NCI-H2029 (cell line): ENCODE results near the gene PHACTR3.
"Not testable (repeated sequence)": the region's sequence is repeated elsewhere in the genome, so short reads cannot be mapped to it uniquely, and the experiment has no call there.

Source experiments
- DNase-seq: peaks from one replicate; lab custom pipeline; 2025; lab: John Stamatoyannopoulos, UW

Gene PHACTR3

DNA sequence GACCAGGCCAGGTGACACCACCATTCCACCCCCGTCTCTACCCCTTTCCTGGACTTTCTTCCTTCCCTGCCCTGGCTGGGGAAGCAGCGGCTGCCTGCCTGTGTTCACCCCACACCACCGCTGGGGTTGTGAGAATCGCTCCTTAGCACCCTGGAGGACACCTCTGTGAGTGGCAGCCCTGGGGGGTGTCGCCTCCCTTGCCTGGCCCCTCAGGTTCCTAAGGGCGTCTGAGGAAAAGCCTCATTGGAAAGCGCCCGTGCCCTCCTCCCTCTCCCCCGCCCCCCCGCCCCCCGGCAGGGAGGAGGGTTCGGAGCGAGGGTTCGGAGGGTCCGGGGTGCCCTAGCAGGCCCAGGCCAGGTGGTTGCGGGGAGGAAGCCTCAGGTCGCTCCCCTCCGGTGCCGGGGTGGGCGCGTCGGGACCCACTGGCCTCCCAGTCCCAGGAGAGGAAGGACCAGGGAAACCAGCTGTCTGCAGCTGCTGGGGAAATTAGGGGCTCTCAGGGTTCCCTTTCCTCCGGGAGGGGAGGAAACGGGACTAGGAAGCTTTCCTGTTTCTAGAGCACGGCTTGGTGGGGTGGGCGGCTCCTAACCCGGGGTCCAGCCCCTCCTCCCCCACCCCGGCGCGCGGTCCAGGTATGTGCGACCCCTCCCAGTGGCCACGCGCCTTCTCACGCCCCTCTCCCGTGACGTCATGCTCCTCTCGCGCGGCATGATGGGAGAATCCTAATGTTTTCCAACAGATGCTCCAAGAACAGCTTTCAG is at the start of gene PHACTR3:
Gene PHACTR3, plus strand, starts transcription at position 760 of the 761 bp plus-strand sequence. CDS start 475 bp downstream, outside the sequence.
- no peak for DNase-seq

DNA sequence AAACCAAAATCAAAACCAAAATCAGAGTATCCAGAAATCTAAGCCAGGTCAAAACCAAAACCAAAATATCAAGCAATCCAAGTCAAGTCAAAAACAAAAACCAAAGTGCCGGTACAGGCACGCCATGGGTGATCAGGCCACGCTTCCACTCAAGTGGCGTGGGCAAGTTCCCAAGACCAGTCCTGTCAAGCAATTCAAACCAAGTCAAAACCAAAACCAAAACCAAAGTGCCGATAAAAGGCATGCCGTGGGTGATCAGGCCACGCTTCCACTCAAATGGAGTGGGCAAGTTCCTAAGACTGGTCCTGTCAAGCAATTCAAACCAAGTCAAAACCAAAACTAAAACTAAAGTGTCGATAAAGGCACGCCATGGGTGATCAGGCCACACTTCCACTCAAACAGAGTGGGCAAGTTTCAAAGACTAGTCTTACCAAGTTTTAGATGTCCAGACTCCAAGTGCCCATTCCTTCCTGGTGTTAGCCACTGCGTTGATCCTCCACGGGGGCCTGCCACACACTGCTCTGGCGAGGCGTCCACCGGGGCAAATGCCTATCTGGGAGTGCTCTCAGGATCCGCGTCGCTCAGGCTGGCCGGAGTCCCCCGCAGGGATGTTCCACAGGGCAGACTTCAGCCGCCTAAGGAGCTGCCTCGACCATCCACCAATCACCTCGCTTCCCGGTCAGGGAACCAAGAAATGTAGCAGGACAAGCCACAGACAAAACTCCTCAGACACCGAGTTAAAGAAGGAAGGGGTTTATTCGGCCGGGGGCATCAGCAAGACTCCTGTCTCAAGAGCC is 46.4 kb upstream of the PHACTR3 start:
- not testable (repeated sequence) for DNase-seq

DNA sequence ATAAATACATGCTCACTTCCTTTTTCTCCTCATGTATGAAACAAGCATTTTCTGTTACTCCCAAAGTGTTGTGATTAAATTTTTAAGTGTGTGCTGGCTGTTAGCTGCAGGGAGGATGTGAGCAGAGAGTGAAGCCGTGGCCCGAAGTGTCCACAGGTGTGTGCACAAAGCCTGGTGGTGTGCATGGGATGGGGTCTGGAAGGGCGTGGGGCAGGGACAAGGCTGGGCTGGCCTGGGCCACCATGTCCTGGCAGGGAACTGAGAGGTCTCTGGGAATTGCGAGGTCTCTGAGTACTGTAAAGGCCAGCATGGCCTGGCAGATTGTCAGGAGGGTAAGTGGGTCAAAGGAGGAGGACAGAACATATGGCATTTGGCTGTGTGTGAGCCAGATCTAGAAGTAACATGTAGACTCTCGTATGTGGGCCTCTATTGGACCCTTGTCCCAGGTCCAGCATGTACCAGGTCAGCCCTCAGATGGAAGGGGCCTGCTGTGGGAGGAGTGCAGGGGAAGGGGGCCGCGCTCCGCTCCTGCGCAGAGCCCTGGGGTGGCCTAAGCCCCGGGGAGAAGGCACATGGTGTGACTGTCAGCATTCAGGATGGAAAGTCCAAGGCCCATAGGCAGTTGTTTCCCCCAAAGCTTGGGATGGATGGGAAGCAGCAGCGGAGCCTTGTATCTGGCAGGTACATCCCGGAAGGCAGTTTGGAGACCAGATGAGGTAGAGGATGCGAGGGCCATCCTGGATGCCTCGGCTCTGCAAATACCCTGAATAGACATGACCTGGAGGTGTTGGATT is 45.1 kb upstream of the PHACTR3 start:
- no peak for DNase-seq

DNA sequence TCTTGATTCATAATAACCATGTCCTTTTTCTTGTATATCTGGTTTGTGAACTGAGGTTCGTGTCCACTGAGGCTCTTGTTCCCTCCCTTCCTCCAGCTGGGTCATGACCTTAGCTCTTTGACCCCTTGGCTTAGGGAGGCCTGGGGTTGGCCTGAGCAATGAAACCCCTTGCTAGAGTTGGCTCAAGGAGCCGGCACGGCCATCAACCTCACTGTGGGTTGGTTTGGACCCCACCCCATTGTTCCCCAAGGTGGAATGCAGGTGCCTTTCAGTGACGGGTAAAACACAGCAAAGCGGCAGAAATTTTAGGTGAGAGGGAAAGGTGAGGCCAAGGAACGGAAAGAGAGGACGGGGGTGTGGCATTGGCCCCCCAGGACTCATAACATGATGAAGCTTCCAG is 44.5 kb upstream of the PHACTR3 start:
- DNase-seq, result no peak

DNA sequence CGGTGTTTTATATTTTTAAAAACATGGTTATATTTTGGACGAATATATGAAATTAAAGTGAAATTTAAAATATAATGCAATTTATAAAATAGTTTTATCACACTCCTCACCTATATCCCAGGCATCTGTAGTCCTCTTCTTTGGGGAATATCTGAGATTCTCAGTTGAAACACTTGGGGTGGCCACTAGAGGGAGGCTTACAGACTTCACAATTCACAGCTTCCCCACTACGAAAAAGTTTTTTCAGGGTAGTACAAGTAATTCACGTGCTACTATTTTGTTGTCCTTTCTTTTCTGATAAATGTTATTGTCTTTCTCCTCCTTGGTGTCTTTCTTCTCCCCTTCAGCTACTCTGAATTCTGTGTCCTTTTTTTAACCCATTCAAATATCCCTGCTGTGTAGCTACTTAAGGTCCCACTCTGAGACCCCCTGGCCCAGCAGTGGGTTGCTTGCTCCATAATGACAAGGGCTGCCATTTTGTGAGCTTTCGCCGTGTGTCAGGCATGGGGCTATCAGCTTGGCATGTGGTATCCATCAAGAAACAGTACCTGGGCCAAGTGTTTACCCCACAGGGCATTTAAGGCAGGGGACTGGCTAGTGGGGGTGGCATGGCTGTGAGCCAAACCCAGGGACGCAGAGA is 43.6 kb upstream of the PHACTR3 start:
- no peak for DNase-seq

DNA sequence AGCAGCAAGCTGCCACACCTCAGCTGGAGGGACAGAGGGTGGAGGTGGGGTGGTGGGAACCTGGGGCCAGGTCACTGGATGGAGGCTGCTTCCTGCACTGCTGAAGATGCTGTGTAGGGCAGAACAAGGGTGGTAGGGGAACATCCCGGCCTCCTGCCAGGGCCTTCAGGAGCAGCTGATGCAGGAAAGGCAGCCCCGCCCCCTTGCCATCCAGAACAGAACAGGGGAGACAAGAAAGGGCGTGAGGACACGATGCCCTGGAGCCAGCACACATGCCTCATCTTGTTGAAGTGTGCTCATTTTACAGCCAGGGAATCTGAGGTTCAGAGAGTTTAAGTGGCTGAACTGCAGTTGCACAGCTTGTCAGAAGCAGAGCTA is 43.1 kb upstream of the PHACTR3 start:
- DNase-seq, result no peak

DNA sequence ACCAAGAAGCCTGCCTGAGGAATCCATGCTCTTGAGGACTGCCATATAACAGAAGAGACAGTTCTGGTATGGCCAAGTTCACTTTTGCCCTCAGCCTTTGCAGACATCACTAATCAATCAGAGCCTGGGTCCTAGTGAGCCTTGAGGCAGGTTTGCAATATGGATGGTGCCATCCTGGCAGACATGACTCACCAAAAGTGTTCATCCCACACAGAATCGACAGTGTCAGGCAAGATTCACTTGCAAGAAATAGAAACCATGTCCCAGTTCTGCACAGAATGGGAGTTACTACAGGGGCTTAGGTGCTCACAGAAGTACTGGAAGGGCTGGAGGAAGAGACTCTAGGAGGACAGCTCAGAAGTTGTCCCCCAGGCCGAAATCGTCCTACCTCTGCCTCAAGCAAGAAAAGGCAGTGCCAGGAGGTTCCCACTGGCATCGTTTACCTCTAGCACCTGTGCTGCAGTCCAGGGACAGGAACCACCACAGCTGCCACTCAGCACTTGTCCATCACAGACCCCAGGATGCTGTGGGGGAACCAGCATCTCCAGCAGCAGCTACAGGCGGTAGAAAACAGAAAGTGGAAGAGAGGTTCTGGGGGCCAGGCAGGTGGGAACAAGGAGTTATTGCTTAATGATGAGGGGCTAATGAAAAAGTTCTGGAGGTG is 42.6 kb upstream of the PHACTR3 start:
- DNase-seq, result no peak

DNA sequence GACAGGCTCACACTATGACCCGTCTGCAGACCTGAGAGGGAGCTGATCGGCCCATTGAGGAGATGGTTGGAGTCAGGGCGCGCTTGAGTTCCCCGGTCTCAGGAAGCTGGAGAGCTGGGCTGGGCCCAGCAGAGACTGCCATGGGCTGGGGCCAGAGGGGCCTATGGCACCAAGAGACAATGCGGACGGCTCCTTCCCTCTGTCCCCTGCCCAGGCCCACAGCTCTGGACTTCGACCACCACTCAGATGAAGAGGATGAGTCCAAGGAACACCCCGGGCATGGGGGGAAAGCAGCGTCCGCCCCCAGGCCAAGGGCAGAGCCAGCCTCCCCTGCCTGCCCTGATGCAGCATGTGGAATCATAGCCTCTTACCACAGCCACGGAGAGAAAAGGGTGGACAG is 40.2 kb upstream of the PHACTR3 start:
- no peak for DNase-seq

DNA sequence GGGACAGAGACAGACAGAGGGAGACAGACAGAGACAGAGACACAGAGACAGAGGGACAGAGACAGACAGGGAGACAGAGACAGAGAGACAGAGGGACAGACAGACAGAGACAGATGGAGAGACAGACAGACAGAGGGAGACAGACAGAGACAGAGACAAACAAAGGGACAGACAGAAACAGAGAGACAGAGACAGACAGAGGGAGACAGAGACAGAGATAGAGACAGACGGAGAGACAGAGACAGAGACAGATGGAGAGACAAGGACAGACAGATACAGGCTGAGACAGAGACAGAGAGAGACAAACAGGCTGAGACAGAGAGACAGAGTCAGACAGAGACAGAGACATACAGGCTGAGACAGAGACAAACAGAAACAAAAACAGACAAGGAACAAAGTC is 39.4 kb upstream of the PHACTR3 start:
- DNase-seq, result no peak

DNA sequence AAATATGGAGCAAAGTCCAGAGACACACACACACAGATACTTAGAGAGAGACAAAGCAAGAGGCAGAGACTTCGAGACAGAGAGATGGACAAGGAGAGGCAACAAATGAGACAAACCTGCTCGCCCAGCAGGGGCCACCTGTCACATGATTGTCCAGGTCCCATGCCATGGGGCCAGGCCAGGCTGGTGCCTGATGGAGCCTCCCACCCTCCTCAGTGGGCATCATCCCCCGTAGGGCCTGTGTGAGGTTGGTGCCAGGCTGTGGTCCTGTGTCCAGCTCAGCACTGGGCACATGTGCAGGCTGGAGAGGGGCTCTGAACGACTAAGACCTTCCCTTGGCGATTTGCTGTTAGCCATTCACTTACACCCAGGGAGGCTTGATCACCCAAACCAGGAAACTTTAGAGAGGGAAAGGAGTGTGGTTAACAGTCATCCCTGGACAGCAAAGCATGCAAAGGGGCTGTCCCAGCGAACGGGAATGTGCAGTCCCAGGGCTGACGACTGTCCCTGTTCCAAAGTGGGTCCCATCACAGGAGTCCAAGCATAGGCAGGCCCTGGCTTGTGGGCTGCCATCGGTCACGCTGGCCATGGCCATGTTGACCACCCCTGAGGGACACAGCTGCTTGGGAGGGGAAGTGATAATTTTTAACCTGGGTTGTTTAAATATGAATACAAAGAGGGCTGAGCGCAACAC is 38.4 kb upstream of the PHACTR3 start:
- DNase-seq, result no peak

DNA sequence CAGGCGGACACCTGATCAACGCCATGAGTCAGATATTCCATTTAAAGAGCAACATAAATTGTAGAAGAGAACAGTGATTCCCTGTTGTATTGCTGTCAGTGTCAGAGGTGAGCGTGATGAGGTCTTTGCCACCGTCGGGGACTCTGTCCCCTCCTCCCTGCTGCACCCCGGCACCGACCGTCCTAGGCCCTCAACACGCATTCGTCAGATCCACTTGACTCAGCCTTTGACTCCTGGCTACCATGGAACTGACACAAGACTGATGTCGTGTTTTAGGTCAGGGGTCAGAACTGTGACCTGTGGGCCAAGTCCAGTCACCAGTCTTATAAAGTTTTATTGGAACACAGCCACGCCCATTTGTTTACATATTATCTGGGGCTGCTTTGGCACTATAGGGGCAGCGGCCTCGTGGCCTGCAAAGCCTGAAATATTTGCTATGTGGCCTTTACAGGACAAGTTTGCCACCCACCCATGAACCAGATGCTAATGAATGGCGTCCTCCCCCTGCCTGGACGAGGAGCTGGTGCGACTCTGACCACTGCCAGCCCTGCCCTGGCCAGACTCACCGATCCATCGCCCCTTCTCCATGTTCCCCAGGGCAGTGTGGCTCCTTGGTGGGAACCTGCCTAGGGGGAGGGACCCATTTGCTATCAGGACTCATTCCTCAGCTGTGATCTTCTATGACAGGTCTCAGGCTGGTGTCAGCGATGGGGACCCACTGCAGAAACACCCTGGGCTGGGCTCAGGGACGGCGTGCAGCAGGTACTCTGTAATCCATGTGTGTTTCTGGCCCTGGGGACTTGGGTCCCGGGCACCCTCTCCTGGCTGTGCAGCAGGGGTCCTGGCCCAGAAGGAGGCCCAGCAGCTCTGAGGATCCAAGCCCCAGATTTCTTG is 37.5 kb upstream of the PHACTR3 start:
- no peak for DNase-seq

DNA sequence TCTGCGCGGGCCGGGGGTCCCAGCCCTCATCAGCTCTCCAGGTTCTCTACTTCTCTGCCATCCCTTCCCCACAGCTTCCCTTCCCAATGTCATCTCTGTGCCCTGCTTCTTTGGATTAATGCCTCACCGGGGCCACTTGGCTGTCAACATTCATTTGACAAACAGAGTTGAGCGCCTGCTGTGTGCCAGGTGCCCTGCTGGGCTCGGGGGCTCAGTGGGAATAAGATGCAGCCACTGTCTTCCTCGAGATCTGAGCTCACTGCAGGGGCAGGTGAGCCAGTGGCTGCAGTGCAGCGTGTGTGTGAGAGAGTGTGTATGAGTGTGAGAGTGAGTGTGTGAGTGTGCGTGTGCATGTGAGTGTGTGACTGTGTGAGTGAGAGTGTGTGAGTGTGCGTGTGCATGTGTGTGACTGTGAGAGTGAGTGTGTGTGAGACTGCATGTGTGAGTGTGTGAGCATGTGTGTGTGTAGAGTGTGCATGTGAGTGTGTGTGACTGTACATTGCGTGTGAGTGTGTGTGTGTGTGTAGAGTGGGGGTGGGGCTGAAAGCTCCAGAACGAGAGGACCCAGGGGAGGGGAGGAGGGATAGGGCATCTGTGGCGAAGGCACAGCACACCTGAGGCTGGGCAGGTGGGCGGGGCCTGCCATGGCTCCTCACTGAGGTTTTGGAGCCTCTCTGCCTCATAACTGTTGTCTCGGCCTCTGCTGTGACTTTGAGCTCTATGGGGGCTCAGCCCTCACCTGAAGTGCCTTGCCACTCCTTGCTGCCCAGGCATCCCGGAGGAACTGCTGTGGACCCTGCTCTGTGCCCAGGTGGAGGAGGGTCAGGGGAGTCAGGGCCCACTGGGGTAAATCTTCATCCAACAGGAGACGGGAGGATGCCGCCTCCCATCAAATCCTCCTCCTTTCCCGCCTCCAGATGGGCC is 36.5 kb upstream of the PHACTR3 start:
- no peak for DNase-seq

DNA sequence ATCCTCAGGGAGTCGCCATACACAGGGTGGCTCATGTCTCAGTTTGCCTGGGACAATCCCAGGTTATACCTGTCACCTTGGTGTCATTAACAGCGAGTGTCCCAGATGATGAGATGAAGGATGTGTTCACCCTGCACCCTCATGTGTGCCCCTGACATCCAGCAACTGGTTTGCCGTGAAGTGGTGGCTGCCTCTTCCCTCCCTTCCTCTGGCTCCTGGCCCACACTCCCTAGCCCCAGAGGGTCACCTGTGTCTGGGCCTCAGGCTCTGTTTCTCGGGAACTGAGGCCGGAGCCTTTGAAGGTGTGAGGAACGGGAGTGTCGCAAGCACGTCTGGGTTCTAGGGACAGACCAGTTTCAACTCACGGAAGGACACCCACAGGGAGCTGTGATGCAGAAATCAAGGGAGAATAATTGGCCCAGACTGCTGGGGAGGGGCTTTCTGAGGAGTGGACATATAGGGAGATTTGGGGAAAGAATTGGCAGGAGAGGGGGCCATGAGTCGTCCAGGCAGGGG is 35.8 kb upstream of the PHACTR3 start:
- no peak for DNase-seq

DNA sequence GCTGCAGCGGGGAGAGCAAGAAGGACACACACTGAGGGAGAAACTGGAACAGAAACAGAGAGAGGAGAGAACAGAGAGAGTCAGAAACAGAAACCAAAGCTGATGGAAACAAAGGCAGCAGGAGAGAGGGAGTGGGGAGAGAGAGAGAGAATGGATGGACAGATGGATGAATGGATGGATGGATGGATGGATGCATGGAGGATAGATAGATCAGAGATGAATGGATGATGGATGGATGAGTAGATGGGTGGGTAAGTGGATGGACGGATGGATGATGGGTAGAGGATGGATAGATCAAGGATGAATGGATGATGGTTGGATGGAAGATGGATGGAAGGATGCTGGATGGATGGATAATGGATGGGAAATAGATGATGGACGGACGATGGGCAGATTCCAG is 35.0 kb upstream of the PHACTR3 start:
- DNase-seq, result no peak

DNA sequence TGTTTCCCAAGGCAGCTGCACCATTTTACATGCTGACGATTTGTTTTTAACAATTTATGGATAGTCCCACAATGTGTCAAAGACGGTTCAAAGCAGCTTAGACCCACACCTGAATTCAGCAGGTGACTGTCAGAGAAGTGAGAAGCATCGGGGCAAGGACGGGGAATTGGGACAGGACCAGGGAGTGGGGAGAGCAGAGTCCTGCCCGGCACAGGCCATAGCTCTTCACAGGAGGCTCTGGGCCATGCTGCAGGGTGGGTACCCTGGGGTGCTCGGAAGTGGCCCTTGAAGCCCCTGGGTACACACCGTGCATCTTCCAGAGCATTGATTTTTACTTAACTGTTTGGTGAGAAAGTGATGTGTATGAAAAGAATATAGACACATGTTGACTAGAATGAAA is 33.2 kb upstream of the PHACTR3 start:
- DNase-seq, result no peak

DNA sequence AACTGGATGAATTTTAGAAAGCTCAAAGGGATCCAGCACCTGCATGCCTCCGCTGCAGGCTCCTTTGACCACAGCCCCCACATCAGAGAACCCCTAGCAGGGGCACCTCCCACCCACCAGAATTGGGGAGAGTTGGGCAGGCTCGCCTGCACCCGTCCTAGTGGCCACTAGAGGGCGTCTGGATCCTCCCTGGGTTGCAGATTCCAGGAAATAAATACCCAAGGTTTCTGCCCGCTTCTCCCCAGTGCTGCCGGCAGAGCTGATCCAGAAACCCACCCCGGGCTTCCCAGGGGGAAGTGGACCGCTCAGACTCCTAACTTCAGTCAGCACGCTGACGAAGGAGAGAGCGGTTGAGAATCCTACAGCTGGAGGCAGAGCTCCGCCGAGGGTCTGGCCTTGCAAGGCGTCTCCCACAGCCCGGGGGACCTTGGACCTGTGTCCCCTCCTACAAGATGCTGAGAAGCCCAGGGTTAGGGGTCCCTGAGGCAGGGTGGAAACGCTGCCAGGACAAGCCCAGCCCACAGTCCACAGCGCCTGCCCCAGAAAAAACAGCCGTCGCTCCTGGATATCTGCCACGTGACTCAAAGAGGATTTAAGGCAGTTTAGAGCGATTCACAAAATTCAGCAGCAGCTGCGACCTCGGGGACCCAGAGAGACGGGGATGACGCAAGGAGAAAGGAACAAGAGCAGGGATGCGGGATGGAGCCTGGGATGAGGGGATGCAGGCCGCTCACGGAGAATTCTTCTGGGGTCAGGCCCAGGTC is 32.6 kb upstream of the PHACTR3 start:
- peak; percentile 8 for DNase-seq

DNA sequence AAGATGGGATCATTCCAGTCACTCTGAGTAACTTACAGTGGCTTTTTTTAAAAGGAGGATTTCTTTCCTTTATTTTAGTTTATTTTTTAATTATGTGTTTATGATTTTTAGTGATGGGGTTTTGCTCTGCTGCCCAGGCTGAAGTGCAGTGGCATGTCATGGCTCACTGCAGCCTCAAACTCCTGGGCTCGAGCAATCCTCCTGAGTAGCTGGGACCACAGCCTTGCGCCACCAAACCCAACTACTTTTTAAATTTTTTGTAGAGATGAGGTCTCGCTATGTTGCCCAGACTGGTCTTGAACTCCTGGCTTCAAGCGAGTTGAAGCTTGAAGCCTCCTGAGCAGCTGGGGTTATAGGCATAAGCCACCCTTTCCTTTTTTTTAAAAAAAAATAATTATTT is 31.8 kb upstream of the PHACTR3 start:
- no peak for DNase-seq

DNA sequence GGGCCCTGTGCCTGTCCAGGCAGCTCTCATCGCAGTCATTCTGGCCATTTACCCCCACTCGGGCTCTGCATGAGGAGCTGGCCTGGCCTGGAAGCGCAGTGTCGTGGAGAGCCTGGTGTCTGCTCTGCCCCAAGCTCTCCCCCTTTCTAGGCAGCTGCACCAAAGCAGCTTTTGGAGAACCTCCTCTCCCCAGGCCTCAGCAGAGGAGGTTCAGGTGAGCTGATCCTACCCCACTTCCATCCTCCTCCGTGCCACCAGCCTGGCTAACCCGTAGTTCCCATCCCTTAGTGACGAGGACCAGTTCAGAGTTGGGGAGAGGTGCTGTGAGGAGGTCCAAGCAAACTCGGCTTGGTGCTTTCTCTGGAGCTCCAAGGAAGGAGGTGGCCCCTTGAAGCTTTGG is 30.5 kb upstream of the PHACTR3 start:
- DNase-seq, result no peak
